ENCODE measurements around the gene FAM111B. TPM values are rescaled to one million over a fixed set of nuclear protein-coding genes. Genes with fewer than 3 reads are reported as not detected.
A peak's percentile ranks its signal among the peaks of the same experiment; 100 is the strongest.
"Not testable (repeated sequence)": the region's sequence is repeated elsewhere in the genome, so short reads cannot be mapped to it uniquely, and the experiment has no call there.

The FAM111B gene
- total RNA-seq, 1 donor from 2014 or later: 13.2 TPM

DNA sequence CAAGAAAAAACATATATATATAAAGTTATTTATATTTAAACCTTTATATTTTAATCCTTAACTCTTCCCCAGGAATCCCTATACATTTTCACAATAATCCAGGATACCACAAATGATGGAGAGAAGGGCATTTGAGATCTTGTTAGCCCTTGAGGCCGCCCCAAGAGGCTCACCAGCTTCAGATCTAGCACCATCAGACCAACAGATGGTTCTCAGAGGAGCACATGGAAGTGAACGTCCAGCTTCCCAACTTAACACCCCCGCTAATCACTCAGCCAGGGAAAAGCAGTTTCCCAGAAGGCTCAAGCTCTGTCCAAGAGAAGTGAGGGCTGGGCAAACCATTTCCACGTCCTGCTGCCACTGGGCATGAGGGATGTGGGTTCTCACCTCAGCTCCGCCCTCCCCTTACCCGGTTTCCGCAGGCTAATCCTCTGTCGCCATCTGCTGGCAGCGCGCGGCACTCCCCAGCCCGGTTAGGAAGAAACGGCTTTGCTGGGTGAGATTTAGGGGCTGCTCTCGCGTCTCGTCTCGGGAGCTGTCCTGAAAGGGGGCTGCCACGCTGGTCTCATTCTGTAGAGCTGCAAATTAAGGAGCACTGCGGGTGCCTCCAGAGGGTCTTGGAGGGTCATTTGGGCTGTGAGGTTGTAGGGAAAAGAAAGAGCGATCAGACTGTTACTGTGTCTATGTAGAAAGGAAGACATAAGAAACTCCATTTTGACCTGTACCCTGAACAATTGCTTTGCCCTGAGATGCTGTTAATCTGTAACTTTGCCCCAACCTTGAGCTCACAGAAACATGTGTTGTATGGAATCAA is 28.8 kb downstream of the FAM111B start:
- H3K9me3 Mint-ChIP-seq: peaks cover 13% of the 10 kb centered on the region
- TF ChIP-seq, protein P1, sequence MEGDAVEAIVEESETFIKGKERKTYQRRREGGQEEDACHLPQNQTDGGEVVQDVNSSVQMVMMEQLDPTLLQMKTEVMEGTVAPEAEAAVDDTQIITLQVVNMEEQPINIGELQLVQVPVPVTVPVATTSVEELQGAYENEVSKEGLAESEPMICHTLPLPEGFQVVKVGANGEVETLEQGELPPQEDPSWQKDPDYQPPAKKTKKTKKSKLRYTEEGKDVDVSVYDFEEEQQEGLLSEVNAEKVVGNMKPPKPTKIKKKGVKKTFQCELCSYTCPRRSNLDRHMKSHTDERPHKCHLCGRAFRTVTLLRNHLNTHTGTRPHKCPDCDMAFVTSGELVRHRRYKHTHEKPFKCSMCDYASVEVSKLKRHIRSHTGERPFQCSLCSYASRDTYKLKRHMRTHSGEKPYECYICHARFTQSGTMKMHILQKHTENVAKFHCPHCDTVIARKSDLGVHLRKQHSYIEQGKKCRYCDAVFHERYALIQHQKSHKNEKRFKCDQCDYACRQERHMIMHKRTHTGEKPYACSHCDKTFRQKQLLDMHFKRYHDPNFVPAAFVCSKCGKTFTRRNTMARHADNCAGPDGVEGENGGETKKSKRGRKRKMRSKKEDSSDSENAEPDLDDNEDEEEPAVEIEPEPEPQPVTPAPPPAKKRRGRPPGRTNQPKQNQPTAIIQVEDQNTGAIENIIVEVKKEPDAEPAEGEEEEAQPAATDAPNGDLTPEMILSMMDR (conservative IDR thresholded peaks at IDR 0.05): peak; percentile 99
- H3K4me1 Mint-ChIP-seq (ENCODE audit: unreplicated experiment): peaks cover 9% of the 10 kb centered on the region
- no peaks in the 10 kb centered on the region for H3K27me3 Mint-ChIP-seq
- H3K36me3 Mint-ChIP-seq: peaks cover 14% of the 10 kb centered on the region
- H3K4me3 Mint-ChIP-seq: peak overlapping the region; percentile 86
- peak; percentile 89 for DNase-seq (ENCODE audit: extremely low spot score, unreplicated experiment)
- H3K27ac Mint-ChIP-seq: peak overlapping the region; percentile 43

DNA sequence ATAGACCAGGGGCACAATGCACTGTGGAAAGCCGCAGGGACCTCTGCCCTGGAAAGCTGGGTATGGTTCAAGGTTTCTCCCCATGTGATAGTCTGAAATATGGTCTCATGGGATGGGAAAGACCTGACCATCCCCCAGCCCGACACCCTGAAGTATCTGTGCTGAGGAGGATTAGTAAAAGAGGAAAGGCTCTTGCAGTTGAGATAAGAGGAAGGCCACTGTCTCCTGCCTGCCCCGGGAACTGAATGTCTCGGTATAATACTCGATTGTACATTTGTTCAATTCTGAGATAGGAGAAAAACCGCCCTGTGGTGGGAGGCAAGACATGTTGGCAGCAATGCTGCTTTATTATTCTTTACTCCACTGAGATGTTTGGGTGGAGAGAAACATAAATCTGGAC is 29.5 kb downstream of the FAM111B start:
- DNase-seq (ENCODE audit: extremely low spot score, unreplicated experiment); H3K27me3 Mint-ChIP-seq; H3K4me1 Mint-ChIP-seq (ENCODE audit: unreplicated experiment): not testable (repeated sequence)
- peaks cover 10% of the 10 kb centered on the region for H3K9me3 Mint-ChIP-seq
- H3K27ac Mint-ChIP-seq: peak overlapping the region; percentile 43
- H3K4me3 Mint-ChIP-seq: peak overlapping the region; percentile 86
- peaks cover 10% of the 10 kb centered on the region for H3K36me3 Mint-ChIP-seq

DNA sequence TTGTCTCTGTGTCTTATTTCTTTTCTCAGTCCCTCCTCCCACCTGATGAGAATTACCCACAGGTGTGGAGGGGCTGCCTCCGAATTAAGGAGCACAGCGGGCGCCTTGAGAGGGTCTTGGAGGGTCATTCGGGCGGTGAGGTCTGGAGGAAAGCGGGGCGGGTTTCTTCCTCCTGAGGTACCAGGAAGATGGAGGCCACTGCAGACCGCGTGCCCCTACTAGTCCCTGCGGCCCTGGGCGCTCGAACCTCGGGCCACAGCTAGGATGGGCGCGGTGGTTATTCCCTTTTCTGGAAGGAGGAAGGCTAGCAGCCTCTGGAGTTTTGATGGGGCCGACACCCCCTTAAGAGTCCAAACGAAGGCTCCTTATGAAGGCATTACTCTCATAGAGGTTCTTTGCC is 30.2 kb downstream of the FAM111B start:
- Mint-ChIP-seq H3K27ac (no peak overlapping the region), H3K4me3 (no peak overlapping the region), H3K27me3 (peaks cover 2% of the 10 kb centered on the region), H3K36me3 (peaks cover 8% of the 10 kb centered on the region), H3K4me1 (ENCODE audit: unreplicated experiment) (peaks cover 13% of the 10 kb centered on the region), H3K9me3 (peaks cover 8% of the 10 kb centered on the region)
- no peak for DNase-seq (ENCODE audit: extremely low spot score, unreplicated experiment)
- TF ChIP-seq, protein P1 (conservative IDR thresholded peaks at IDR 0.05): no peak

DNA sequence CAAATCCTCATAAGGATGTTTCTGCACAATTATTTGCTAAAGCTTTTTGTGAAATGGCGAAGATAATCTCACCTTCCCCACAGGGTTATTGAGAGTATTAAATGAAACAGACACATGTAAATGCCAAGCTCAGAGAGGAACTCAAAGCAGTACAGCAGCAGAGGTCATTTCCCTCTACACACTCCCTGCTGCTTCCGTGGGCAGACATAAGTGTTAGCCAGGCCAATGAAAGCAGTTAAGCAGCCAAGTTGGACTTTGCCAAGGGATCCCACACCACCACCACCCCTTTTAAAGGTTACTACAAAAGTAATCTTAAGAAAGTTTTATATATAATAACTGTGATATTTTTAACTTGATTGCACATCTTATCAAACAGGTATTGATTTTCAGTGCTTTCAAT is 31.6 kb downstream of the FAM111B start:
- no peak for DNase-seq (ENCODE audit: extremely low spot score, unreplicated experiment)
- Mint-ChIP-seq H3K36me3 (no peaks in the 10 kb centered on the region), H3K4me1 (ENCODE audit: unreplicated experiment) (peaks cover 22% of the 10 kb centered on the region), H3K9me3 (no peaks in the 10 kb centered on the region), H3K27me3 (peaks cover 13% of the 10 kb centered on the region), H3K4me3 (no peak overlapping the region), H3K27ac (no peak overlapping the region)
- TF ChIP-seq, protein P1 (conservative IDR thresholded peaks at IDR 0.05): no peak

DNA sequence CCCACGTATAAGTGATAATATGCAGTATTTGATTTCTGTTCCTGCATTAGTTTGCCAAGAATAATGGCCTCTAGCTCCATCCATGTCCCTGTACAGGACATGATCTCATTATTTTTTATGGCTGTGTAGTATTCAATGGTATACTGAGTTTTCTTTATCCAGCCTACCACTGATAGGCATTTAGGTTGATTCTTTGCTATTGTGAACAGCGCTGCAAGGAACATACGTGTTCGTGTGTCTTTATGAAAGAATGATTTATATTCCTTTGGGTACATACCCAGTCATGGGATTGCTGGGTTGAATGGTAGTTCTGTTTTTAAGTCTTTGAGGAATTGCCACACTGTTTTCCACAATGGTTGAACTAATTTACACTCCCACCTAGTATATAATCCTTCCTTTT is 34.2 kb downstream of the FAM111B start:
- Mint-ChIP-seq H3K4me3 (peak overlapping the region; percentile 97), H3K9me3 (no peaks in the 10 kb centered on the region), H3K4me1 (ENCODE audit: unreplicated experiment) (peaks cover 23% of the 10 kb centered on the region), H3K27ac (no peak overlapping the region), H3K27me3 (peaks cover 24% of the 10 kb centered on the region), H3K36me3 (no peaks in the 10 kb centered on the region)
- no peak for DNase-seq (ENCODE audit: extremely low spot score, unreplicated experiment)
- TF ChIP-seq, protein P1 (conservative IDR thresholded peaks at IDR 0.05): no peak

DNA sequence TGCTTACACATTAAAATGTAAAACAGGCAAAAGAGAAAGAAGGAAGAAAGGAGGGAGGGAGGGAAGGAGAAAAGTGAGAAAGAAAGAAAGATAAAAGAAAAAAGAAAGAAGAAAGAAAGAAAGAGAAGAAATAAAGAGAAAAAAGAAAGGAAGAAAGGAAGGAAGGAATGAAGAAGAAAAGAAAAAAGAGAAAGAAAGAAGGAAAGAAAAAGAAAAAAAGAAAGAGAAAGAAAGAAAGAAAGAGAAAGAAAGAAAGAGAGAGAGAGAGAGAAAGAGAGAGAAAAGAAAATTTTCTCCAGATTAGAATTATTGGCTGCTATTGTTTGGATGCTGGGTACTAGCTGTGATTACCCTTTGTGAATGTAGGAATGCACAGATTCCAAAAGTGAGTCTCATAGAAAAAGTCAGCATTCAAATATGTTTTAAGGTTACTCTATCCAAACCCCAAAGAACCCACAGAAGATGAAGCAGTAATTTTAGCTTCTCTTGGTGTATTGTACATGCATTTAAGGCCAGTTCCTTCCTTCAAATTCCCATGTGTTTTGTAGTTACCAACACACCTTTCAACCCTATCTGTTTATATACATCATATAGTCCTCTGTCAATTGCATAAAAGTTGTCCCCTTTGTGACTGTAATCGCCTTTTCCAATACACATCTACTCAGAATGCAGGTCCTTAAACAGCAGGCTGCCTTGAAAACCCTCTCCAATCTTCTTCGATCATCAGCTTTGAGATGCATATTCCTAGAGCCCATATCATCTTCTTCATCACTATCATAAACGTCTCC is 34.8 kb downstream of the FAM111B start:
- TF ChIP-seq, protein P1 (conservative IDR thresholded peaks at IDR 0.05): no peak
- Mint-ChIP-seq H3K9me3 (no peaks in the 10 kb centered on the region), H3K4me3 (peak overlapping the region; percentile 97), H3K27ac (peak overlapping the region; percentile 98), H3K4me1 (ENCODE audit: unreplicated experiment) (peaks cover 20% of the 10 kb centered on the region), H3K27me3 (peaks cover 24% of the 10 kb centered on the region), H3K36me3 (no peaks in the 10 kb centered on the region)
- no peak for DNase-seq (ENCODE audit: extremely low spot score, unreplicated experiment)
